GM13977 (cell line): ENCODE data around the gene DIP2B.
"Not testable (repeated sequence)": the region's sequence is repeated elsewhere in the genome, so short reads cannot be mapped to it uniquely, and the experiment has no call there.

ENCODE experiments used
- DNase-seq: peaks from one replicate; pipeline ENCODE4 v3.0.0; 2012; ENCODE audit warnings: low spot score
- in situ Hi-C: fragments of 300-500 bp; cut with MboI; formaldehyde crosslinking; loops from one replicate; pipeline ENCODE4 v1.12.0; 2022; ENCODE audit warnings: low sequenced_read_pairs, low pct_unique_long_range_greater_than_20kb, mixed read lengths, inconsistent platforms; ENCODE audit not compliant: unreplicated experiment
- TF ChIP-seq, protein P1 (sequence below): IDR thresholded peaks from 2 replicates; pipeline ENCODE4 v1.5.1; 2012; ENCODE audit warnings: mild to moderate bottlenecking, control low read depth; ENCODE audit not compliant: insufficient read depth; ENCODE audit errors: extremely low read depth, missing control alignments

Gene DIP2B

DNA sequence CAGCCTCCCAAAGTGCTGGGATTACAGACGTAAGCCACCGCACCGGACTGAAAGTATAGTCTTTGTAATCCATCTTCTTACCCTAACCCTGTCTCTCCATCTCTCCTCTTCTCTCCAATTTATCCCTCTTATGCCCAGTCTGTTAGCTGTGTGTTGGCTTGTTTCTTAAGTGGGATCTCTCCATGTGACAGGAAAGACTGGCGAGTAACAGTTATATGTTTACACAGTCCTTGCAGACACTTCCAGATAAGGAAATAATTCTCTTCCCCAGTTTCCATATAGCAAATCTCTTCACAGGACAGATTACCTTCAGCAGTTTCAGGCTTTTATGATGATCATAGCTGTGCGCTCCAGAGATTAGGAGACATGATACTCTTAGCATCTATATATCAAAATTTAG, 16.0 kb upstream of the DIP2B start:
- in situ Hi-C loops = no loop called here
- TF ChIP-seq, protein P1, sequence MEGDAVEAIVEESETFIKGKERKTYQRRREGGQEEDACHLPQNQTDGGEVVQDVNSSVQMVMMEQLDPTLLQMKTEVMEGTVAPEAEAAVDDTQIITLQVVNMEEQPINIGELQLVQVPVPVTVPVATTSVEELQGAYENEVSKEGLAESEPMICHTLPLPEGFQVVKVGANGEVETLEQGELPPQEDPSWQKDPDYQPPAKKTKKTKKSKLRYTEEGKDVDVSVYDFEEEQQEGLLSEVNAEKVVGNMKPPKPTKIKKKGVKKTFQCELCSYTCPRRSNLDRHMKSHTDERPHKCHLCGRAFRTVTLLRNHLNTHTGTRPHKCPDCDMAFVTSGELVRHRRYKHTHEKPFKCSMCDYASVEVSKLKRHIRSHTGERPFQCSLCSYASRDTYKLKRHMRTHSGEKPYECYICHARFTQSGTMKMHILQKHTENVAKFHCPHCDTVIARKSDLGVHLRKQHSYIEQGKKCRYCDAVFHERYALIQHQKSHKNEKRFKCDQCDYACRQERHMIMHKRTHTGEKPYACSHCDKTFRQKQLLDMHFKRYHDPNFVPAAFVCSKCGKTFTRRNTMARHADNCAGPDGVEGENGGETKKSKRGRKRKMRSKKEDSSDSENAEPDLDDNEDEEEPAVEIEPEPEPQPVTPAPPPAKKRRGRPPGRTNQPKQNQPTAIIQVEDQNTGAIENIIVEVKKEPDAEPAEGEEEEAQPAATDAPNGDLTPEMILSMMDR = no peak
- no peak for DNase-seq

DNA sequence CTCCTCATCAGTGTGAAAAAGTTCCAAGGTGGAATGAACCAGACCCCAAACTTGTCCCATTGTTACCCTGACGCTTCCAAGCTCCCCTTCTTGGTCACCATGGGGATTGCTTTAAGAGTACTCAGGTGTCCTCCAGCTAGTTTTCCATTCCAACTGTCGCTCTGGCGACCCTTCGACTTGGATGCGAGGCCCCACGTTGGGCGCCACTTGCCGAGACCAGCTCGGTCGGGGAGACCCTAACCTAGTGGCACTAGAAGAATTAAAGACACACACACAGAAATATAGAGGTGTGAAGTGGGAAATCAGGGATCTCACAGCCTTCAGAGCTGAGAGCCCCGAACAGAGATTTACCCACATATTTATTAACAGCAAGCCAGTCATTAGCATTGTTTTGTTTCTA, 6.7 kb upstream of the DIP2B start:
- DNase-seq, in situ Hi-C loops: not testable (repeated sequence)

DNA sequence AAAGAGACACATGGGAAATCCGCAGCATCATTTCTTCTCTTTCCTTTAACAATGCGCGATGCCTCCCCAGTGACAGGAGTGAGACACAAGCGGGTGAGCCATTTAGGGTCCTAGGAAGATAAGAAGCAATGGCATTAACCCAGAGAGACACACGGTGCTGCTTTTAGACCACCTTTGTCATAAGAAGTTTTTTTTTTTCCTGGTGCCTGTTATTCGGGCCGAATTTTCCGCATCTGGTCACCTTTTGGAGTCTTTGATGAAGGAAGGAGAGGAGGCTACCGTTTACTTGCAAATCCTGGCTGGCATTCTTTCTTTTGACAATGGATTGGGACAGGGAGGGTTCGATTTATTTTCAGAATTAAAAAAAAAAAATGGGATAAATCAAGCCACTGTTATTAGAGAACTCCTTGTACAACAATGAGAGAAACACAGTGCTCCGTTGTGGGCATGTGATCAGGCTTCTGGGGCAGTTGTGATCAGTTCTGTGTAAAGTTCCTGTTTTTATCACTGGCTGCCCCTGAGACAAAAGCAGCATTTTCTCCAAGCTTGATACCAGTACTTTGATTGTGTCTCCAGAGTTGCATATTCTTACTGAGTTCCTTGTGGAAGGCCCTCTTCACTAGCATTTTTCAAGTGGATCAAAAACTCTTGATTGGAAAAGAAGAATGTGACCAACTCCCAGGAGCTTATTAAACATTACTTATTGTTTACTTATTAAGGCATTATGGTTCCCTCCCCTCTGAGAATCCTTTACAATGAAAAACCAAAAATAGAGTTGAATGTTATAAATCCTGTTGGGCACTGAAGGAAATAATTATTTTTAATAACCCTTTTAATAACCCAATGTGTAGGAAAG, 1.1 kb downstream of the DIP2B start:
- TF ChIP-seq, protein P1 = peak; percentile 9
- DNase-seq = peak; percentile 34
- in situ Hi-C loops = loop anchor here (10.0 to 25.0 kb wide), 2 partner anchors 129 to 831 kb away; partner anchors contain the start of gene CELA1

DNA sequence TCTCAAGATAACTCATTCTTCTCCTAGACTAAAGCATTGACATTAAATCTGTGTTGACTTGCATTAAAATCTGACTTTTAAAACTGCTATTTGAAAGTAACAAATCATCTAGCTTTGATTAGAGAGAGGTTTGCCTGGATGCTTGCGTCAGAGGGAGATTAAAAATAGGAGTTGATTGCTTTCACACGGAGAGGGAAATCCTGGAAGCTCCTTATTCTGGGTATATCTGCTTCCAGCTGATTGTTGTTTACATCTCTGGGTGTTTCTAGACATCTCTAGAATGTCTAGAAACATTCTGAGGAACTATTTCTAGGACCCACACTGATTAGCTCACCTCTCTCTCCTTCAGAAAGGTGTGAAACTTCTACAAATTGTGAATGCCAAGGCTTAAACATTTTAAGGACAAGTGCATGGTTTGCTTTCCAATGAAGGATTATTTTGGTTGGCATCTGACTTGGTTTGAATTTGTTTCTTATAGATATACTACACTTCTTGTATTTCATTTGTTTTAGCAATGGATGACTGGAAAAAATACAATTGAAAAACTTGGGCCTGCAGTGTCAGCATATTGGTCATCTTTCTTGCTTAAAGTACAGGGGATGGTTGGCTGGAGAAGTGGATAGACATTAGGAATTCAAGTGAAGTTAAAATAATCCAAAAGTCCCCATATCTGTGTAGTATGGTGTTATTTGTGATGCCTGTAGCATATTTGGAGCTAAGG, 2.1 kb downstream of the DIP2B start:
- in situ Hi-C loops = loop anchor here (10.0 to 25.0 kb wide), 2 partner anchors 128 to 830 kb away; partner anchors contain the start of gene CELA1
- TF ChIP-seq, protein P1 = no peak
- DNase-seq = no peak

DNA sequence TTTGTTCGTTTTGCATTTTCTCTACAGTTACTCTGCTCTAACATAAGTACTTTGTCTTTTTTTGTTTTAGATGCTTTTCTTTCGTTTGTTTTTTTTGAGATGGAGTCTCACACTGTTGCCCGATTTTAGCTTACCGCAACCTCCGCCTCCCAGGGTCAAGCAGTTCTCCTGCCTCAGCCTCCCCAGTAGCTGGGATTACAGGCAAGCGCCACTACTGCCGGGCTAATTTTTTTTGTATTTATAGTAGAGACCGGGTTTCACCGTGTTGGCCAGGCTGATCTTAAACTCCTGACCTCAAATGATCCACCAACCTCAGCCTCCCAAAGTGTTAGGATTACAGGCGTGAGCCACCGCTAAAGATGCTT, 2.7 kb downstream of the DIP2B start:
- in situ Hi-C loops = loop anchor here (10.0 to 25.0 kb wide), 2 partner anchors 127 to 830 kb away; partner anchors contain the start of gene CELA1
- TF ChIP-seq, protein P1 = no peak
- no peak for DNase-seq

DNA sequence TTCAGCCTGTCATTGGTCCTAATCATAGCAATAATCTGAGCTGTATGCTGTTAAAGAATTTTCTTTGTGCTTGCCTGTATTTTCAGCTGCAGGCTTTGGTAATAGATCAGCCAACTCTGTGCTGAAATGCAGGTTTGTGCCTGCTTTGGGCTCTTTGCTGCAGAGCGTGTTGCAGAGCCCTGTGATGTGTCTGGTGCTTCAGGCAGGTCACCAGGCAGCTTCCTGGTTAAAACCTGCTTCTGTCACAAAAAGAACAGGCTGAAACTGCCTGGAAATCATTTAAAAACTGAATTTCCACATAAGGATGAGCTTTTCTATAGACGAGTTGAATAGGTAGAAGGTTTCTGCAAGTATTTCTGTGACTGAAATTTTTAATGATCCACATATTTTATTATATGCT, 3.1 kb downstream of the DIP2B start:
- no peak for DNase-seq
- TF ChIP-seq, protein P1 = no peak
- in situ Hi-C loops = loop anchor here (10.0 to 25.0 kb wide), 2 partner anchors 127 to 829 kb away; partner anchors contain the start of gene CELA1
